ENCODE data around the gene FEZ2.
"Not testable (repeated sequence)": the region's sequence is repeated elsewhere in the genome, so short reads cannot be mapped to it uniquely, and the experiment has no call there.

Gene FEZ2, protein sequence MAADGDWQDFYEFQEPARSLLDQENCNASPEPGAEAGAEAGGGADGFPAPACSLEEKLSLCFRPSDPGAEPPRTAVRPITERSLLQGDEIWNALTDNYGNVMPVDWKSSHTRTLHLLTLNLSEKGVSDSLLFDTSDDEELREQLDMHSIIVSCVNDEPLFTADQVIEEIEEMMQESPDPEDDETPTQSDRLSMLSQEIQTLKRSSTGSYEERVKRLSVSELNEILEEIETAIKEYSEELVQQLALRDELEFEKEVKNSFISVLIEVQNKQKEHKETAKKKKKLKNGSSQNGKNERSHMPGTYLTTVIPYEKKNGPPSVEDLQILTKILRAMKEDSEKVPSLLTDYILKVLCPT

GRCh38 chr2:36597532-36598377 is at the start of gene FEZ2:
TSS of gene FEZ2 (minus strand) at chr2:36598168. CDS start at chr2:36598142, 26 bp downstream.
- no peak for DNase-seq

DNA sequence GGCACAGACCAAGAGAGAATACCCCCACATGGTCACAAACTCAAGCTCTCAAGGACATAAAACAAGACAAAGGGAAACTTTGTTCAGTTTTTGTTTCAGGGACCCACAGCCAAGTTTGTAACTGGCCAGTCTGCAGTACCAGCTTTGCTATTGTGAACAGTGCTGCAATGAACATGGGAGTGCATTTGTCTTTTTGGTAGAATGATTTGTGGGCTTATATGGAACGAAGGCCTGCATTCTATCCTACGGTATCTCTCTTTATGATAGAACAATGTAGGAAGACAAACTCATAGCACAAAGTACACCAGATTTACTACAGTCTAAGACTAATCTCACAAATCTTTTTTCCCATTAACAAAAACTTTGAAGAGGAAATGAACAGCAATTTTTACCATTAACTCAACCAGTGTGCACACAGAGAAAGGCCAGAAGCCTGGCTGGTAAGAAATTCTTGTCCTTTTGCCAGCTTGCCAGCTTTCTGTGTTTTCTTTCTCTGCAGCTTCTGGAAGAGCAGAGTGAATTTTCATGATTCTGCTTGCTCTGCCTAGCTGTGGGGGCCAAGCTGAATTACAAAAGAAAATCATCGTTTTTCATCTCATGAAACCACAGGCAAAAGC is 37.1 kb upstream of the FEZ2 start:
- DNase-seq = no peak

GRCh38 chr2:36633470-36634092 is 35.6 kb upstream of the FEZ2 start:
- DNase-seq = no peak

- DNase-seq = no peak
These were observed 28.8 kb upstream of the FEZ2 start for GRCh38 chr2:36626756-36627155.

GRCh38 chr2:36626071-36626470 is 28.1 kb upstream of the FEZ2 start:
- no peak for DNase-seq

- DNase-seq = no peak
These were observed 27.3 kb upstream of the FEZ2 start for GRCh38 chr2:36625304-36625703.

DNA sequence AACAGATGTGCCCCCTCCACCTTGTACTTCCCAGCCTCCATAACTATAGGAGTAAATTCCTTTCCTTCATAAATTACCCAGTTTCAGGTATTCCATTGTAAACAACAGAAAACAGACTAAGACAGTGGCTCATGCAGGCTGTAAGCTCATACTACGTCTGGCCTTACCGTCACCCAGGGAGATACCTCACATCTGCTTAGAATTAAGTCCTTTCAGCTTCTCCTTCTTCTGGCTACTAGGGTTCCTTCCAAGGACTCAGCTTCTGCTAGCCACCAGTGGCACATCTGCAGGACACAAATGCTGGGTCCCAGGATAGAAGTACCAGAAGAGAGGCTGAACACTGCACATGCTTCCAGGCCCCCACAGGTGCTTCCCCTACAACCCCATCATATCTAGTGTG is 22.4 kb upstream of the FEZ2 start:
- no peak for DNase-seq

- peak; percentile 23 for DNase-seq
These were observed 20.4 kb upstream of the FEZ2 start for GRCh38 chr2:36618381-36618780.

- DNase-seq = no peak
These were observed 19.0 kb upstream of the FEZ2 start for GRCh38 chr2:36616947-36617346.

DNA sequence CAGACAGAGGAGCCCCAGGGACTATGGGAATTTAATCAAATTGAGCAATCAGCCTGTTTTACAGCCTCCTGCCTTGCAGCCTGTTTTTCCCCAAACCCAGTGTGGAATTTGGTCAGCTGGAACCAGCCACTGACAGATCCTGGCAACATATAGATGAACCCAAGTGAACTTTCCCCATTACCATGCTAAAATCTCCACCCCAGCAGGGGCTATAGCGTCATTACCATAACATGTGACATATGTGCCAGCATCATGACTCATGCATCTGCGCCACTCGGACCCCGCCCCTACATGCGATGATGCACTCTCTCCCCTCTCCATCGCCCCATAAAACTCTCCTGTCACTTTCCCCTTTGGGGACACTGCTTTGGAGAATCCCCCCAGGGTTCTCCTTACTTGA is 17.3 kb upstream of the FEZ2 start:
- DNase-seq = no peak

GRCh38 chr2:36613801-36614200 is 15.8 kb upstream of the FEZ2 start:
- no peak for DNase-seq

DNA sequence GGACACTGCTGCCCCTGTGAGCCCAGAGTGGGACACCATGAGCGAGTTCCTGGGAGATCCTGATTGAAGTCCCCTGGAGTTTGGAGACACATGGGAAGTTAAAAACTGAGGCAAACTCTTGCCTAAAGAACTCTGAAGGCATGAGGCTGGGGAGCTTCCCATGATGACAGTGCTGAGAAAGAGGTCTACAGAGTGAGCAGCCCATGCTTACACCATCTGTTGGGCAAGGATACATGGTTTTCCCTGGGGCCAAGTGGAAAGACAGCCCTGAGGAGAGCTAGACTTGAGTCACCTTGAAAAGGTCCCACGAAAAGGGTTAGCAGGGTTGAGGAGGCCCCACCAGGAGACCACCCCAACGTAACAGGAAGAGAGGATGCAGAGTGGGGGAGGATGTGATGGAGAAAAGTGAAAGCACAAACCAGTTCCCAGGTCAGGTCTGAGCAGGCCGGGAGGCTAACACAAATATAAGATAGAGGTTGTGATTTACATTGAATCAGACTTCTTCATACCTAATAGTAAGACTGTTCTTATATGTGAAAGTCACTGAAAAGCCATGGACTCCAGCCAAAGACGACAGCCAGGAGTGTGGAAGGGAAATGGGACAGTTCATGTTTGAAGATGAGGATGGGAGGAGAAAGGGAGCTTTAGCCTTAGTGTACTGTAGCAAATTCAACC is 13.5 kb upstream of the FEZ2 start:
- no peak for DNase-seq

GRCh38 chr2:36609507-36609906 is 11.5 kb upstream of the FEZ2 start:
- no peak for DNase-seq

DNA sequence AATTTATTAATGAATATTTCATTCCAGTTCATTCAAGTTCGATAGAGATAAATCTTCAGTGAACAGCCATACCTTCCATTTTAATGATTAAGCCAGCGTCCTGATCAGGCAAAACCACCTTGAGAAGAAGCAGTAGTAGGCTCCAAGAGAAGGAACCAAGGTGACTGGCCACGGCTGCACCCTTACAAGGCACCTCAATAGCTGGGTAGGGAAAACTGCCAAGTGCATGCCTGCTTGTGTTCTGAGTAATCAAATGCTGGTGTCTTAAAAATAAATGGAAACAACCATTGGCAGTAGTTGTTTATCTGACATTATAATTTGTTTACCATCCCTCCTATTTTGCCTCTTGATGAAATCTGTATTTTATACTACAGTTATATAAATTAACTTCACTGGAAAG is 10.0 kb upstream of the FEZ2 start:
- DNase-seq = no peak

DNA sequence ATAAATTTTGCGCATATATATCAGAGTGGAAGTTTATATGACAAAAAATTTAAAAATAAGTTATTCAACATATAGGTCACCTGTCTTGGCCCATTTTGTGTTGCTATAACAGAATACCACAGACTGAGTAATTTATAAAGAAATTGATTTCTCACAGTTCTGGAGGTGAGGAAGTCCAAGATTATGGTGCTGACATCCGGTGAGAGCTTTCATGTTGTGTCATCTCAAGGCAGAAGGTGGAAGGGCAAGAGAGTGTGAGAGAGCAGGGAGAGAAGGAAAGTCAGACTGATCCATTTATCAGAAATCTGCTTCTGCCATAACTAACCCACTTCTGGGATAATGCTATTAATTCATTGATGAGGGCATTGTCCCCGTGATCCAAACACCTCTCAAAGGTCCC is 9.0 kb upstream of the FEZ2 start:
- DNase-seq = no peak

DNA sequence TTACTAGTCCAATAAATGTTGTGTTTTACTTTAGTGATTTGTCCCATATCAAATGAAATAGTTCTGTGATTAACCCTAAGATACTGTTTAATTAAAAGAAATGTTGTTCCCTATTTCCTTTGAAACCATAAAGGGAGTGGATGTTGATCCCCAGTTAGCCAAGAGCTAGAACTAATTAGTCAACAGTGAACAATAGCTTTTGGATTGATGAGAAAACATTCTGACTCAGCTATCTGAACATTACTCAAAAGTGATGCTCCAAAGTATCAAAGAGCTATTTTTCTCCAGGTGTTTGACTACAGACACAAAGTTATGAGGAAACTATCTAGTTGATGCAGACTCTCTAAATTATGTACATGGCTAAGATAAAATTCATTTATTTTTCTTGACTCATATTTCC is 7.3 kb upstream of the FEZ2 start:
- no peak for DNase-seq

GRCh38 chr2:36603629-36604028 is 5.7 kb upstream of the FEZ2 start:
- DNase-seq = not testable (repeated sequence)

- DNase-seq = no peak
These were observed 901 bp downstream of the FEZ2 start for GRCh38 chr2:36597003-36597531.

GRCh38 chr2:36596397-36596796 is 1.6 kb downstream of the FEZ2 start:
- no peak for DNase-seq

DNA sequence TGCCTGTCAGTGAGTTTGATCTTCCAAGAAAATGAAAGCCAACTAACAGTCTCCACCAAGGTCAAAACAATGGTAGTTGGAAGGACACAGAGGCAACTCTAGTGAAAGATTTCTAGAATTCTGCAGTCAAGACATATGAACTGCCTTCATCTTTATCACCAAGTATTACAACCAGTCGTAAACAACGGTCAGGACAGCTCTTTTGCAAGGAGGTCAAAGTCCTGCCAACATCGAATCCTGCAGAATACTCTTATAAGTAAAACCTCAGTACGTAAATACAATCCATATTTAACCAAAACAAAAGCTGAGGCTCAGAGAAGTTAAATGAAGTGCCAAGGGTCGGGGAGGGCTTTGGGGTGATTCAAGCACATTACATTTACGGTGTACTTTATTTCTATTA is 3.1 kb downstream of the FEZ2 start:
- no peak for DNase-seq

DNA sequence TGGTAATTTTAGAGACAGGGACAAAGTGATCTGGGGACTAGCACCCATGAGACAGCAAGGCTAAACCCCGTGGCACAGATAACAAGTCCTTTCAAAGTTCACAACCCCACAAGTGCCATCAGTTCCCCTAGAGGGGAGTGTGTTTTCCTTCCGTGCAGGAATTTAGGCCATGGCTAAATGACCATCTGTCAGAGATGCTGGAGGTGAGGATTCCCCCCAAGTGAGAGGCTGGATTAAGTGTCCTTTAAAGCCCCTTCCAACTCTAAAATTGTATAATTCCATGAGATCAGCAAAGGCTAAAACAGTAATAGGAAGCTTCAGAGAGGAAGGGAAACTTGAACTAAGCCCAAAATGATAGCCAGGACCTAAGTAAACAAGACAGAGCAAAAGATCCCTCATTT is 8.7 kb downstream of the FEZ2 start:
- no peak for DNase-seq

DNA sequence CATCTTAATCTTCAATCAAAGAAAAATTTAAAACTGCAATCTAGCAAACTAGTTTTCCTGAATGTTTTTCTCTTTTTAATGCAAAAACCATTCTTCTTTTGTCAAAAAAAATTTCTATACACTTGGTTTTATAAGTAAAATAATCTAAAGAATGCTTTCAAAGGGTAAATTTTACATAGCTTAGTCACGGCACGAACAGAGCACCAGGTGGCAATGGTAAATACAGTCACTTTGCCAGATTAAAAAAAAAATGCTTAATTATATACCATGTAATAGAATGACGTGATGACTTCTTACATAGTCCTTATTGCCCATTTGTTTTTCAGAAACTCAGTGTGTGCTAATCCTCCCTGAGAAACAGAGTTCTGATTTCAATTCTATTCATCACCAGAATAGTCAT is 10.4 kb downstream of the FEZ2 start:
- no peak for DNase-seq

DNA sequence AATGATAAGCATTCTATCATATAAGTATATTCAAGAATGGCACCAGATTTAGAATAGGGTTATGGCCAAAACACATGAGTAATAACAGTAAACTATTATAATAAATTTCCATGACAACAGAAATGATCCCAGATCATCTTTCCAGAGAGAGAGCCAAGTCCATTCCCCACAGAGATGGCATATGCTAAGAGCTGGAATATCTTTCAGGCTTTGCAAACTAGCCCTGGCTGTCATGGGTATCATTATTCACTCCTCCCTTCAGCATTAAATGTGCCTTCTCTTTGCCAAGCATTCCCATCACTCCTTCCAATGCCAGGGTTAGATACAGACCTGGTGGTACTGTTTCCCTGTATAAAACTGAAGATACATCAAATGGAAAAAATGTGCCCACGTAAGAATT is 10.9 kb downstream of the FEZ2 start:
- no peak for DNase-seq
